Ovary (tissue), 9 donors: ENCODE measurements around the gene C1orf198. TPM values are rescaled to one million over a fixed set of nuclear protein-coding genes. Genes with fewer than 3 reads are reported as not detected.

Experiments
- DNase-seq, 5 donors: peaks; one replicate each; pipeline ENCODE4 v3.0.0-alpha.2; 2019 to 2020
- H3K27ac ChIP-seq, 2 donors: fragments of 200-600 bp; one replicate each; pipeline versions ENCODE4 v1.5.1 to v1.8.0; 2019 to 2022
- H3K27me3 ChIP-seq: fragments of 200-600 bp; one replicate; pipeline ENCODE4 v1.8.0; 2022
- H3K36me3 ChIP-seq: fragments of 200-600 bp; sonication (generic); one replicate; pipeline ENCODE4 v1.5.1; 2019
- H3K4me1 ChIP-seq: one replicate; pipeline ENCODE4 v1.8.1; 2013; ENCODE audit warnings: mild to moderate bottlenecking, moderate library complexity; ENCODE audit not compliant: insufficient read depth
- H3K4me3 ChIP-seq: fragments of 200-600 bp; sonication (generic); one replicate; pipeline ENCODE4 v1.5.1; 2017
- H3K9me3 ChIP-seq, 2 donors: fragments of 200-600 bp in 1 of 2; sonication (generic) in 1 of 2; one replicate each; pipeline versions ENCODE4 v1.5.1 to v1.8.1; 2013 to 2019; ENCODE audit warnings: mild to moderate bottlenecking in 1 of 2, moderate library complexity in 1 of 2
- EP300 ChIP-seq: sonication (generic); formaldehyde crosslinking; IDR thresholded peaks from one replicate; pipeline ENCODE4 v1.6.1; 2017; ENCODE audit warnings: antibody characterized with exemption
- POLR2A ChIP-seq: fragments of 450-650 bp; IDR thresholded peaks from one replicate; pipeline ENCODE4 v1.6.1; 2017; ENCODE audit warnings: antibody characterized with exemption, mild to moderate bottlenecking, moderate library complexity
- WGBS, 3 donors: extraction: QIAGEN DNeasy Blood & Tissue Kit in 1 of 3; methylation state at CpG; one replicate each; pipeline versions ENCODE4 v1.1.5 to v1.1.7; 2013 to 2017; 5-methylcytosine and 5-hydroxymethylcytosine counted together
- intact Hi-C, 4 donors: fragments of 100-400 bp; cut with DNase I; formaldehyde crosslinking; loops; one replicate each; pipeline versions ENCODE4 v1.11.0 to v1.15.1; 2022 to 2023
- polyA plus RNA-seq, 2 donors: library from polyadenylated mRNA; stranded (reverse); fragments of 200-250 nt in 1 of 2; fragments of 350-450 nt in 1 of 2; fragmentation: Illumina TruSeq in 1 of 2; extraction: RNeasy Lipid Tissue Mini Kit (QIAGEN cat#74804) in 1 of 2; gene quantifications; one replicate each; pipeline ENCODE4 v1.2.3, GENCODE V29; 2013 to 2014
- total RNA-seq, 7 donors: library from RNA; depleted of rRNA in 2 of 7; stranded (reverse); fragments of >200 nt in 2 of 7; fragmentation: NEBNext Ultra II Directional in 3 of 7; extraction: Animal tissue kit (Norgen Biotek cat#: 25700) in 3 of 7; gene quantifications; one replicate each; pipeline versions ENCODE4 v1.1.0 to v1.2.4, GENCODE V29; 2016 to 2023
- TF ChIP-seq, protein P1 (sequence below), 3 donors: fragments of 450-650 bp in 2 of 3; fragments of 200-600 bp in 1 of 3; IDR thresholded peaks; one replicate each; pipeline versions ENCODE4 v1.5.1 to v1.8.0; 2016 to 2022; ENCODE audit warnings: antibody characterized with exemption in 3 of 3, mild to moderate bottlenecking in 1 of 3
- donor health status: DM: no; HTN: no; CAD: no; lungs with moderate emphysema.
- donor health status: DM: no; HTN: no; CAD: no.
- donor health status: Bipolar disorder and iron deficiency.
- donor health status: DM: yes; HTN: yes; CAD: no.
- donor health status: DM: no; HTN: no; CAD: no.
- donor health status: DM: yes; HTN: yes; CAD: no.

Gene C1orf198
- total and polyA plus RNA-seq, 9 donors = 34.0 to 60.8 (median 43.4) TPM

DNA sequence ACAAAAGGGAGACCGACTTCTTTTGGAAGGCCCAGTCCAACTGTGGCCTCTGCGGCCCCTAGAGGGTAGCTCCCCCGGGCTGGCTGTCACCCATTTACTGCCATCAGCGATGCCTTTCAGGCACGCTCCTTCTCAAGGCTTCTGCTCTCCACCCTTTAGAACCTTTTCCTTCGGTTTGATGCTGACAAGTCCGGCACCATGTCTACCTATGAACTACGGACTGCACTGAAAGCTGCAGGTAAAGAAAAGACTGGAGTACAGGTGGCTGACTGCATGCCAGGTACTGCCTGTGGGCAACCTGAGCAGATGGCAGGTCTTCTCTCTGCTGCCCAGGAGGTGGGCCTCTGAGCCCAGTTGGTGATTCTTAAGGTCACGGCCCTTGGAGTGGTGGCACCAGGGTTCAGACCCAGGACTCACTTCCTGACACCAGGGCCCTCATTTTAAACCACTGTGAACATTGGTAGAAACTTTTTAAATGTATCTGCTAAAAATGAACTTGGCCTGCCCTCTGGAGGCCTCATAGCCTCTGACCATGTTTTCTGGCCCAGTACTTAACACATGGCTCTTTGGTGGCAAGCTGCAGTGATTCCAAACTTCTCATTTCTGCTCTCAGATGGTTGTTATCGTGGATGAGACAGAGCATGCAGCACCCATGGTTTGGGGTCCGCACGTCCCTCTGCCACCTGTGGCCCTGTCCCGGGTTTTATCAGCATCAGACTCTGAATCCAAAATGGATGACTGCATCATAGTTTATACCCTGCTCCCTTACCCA, 75.4 kb downstream of the C1orf198 start:
- 90 to 94% (median 91%) methylated on average over 13 of the region's 13 CpGs for WGBS, 3 donors
- intact Hi-C loops = no loop called here

DNA sequence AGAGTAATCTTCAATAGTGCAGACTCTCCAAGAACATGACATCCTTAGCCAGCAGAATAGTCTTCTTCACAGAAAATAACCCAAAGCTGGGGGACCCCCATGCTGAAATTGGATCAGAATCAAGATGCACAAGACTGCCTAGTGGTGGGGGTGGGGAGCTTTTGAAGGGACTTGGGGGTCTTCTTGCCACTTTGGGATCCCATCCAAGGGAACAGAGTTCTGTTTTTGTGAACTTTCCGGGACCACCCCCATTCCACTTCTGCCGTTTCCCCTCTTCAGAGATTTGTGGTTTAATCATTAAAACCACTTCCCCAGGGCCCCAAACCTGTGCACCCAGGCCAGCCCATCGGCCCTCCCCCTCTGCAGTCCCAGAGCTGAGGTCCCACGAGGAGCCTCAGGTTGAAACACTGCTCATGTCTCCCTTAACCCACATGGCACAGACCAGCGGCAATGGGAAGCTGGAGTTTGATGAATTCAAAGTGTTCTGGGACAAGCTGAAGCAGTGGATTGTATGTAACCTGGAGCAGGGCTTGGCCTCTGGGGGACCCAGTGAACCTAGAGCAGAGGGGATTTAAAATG, 76.2 kb downstream of the C1orf198 start:
- Histone ChIP-seq H3K4me1 (no peaks in the 10 kb centered on the region), H3K27ac (no peak overlapping the region), H3K27me3 (no peaks in the 10 kb centered on the region), H3K4me3 (no peak overlapping the region), H3K36me3 (no peaks in the 10 kb centered on the region), H3K9me3 (no peaks in the 10 kb centered on the region)
- TF ChIP-seq POLR2A (no peak), EP300 (no peak)
- TF ChIP-seq, protein P1, sequence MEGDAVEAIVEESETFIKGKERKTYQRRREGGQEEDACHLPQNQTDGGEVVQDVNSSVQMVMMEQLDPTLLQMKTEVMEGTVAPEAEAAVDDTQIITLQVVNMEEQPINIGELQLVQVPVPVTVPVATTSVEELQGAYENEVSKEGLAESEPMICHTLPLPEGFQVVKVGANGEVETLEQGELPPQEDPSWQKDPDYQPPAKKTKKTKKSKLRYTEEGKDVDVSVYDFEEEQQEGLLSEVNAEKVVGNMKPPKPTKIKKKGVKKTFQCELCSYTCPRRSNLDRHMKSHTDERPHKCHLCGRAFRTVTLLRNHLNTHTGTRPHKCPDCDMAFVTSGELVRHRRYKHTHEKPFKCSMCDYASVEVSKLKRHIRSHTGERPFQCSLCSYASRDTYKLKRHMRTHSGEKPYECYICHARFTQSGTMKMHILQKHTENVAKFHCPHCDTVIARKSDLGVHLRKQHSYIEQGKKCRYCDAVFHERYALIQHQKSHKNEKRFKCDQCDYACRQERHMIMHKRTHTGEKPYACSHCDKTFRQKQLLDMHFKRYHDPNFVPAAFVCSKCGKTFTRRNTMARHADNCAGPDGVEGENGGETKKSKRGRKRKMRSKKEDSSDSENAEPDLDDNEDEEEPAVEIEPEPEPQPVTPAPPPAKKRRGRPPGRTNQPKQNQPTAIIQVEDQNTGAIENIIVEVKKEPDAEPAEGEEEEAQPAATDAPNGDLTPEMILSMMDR (IDR thresholded peaks at IDR 0.05) = no peak
- DNase-seq = no peak
- intact Hi-C loops = no loop called here
- WGBS, 3 donors = 68 to 81% (median 74%) methylated on average over 5 of the region's 5 CpGs

More for the DNA sequence above, 75.4 kb downstream of the C1orf198 start:
- Histone ChIP-seq H3K4me3 (no peak overlapping the region), H3K27me3 (no peaks in the 10 kb centered on the region), H3K27ac (no peak overlapping the region), H3K9me3 (no peaks in the 10 kb centered on the region), H3K36me3 (no peaks in the 10 kb centered on the region), H3K4me1 (no peaks in the 10 kb centered on the region)
- TF ChIP-seq EP300 = no peak
- TF ChIP-seq, protein P1 (IDR thresholded peaks at IDR 0.05) = no peak
- no peak for TF ChIP-seq POLR2A
- no peak for DNase-seq

DNA sequence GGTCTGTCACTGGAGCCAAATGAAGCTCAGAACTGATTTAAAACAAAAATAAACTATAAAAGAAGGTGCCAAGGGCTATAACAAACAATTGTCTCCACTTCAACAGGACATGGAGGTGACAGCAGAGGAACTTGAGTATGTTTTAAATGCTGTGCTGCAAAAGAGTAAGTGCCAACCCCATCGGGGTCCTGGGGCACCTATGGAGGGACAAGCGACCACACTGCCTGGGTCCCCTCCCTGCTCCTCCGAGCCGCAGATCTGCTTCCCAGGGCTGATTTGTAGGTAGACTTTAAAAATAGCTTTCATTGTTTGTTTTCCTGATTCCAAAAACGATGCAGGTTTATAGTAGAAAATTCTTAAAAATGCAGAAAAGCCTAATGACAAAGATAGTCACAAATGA, 78.3 kb downstream of the C1orf198 start:
- 75 to 80% (median 77%) methylated on average over 5 of the region's 5 CpGs for WGBS, 3 donors
- no peak for DNase-seq
- no peaks in the 10 kb centered on the region for H3K4me1 ChIP-seq
- no peaks in the 10 kb centered on the region for H3K36me3 ChIP-seq
- H3K4me3 ChIP-seq = no peak overlapping the region
- H3K27ac ChIP-seq = no peak overlapping the region
- TF ChIP-seq, protein P1 (IDR thresholded peaks at IDR 0.05) = no peak
- TF ChIP-seq EP300 = no peak
- TF ChIP-seq POLR2A = no peak
- no peaks in the 10 kb centered on the region for H3K9me3 ChIP-seq
- no peaks in the 10 kb centered on the region for H3K27me3 ChIP-seq
- intact Hi-C loops = no loop called here

DNA sequence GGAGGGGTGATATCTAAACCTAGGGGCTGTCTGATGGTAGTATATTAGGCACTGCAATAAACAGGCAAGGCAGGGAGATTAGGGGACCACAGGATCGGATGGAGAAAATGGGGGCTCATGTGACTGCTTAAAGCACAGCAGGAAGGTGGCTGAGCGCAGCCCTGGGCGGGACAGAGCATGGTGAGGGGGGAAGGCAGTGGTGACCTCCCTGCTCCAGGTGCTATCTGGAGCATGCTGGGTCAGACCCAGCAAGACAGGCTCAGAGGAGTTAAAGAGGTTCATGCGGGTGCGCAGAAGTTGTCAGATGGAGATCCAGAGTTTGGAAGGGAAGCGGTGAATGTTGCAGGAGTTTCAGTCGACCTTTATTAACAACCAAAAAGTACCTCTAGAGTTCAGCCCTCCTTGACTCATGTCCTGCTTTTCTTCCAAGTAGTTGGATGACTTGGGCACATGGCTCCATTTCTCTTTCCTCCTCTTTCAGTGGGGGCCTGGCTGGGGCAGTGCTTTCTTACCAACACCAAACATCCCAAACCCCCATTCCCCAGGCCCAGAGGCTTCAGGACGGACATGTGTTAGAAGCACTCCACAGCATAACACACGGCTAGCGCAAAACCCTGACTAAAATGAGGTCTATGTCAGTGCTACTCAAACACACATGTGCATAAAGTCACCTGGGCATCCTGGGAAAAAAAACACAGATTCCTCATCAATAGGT, 79.6 kb downstream of the C1orf198 start:
- no peak overlapping the region for H3K27ac ChIP-seq
- H3K4me1 ChIP-seq = no peaks in the 10 kb centered on the region
- no peaks in the 10 kb centered on the region for H3K9me3 ChIP-seq
- no peak overlapping the region for H3K4me3 ChIP-seq
- 85 to 93% (median 85%) methylated on average over 10 of the region's 10 CpGs for WGBS, 3 donors
- DNase-seq = no peak
- TF ChIP-seq, protein P1 (IDR thresholded peaks at IDR 0.05) = no peak
- TF ChIP-seq EP300 = no peak
- no peak for TF ChIP-seq POLR2A
- no peaks in the 10 kb centered on the region for H3K36me3 ChIP-seq
- intact Hi-C loops = no loop called here
- H3K27me3 ChIP-seq = no peaks in the 10 kb centered on the region
